ENCODE data around the gene DUSP2. TPM values are rescaled to one million over a fixed set of nuclear protein-coding genes. Genes with fewer than 3 reads are reported as not detected.

Gene DUSP2
- total and polyA plus RNA-seq, 9 of the 15 experiments (the other 6 are each of a cell fraction or from before 2014, with no cell fraction given), result 0.04 to 0.18 TPM; not detected in 7

DNA sequence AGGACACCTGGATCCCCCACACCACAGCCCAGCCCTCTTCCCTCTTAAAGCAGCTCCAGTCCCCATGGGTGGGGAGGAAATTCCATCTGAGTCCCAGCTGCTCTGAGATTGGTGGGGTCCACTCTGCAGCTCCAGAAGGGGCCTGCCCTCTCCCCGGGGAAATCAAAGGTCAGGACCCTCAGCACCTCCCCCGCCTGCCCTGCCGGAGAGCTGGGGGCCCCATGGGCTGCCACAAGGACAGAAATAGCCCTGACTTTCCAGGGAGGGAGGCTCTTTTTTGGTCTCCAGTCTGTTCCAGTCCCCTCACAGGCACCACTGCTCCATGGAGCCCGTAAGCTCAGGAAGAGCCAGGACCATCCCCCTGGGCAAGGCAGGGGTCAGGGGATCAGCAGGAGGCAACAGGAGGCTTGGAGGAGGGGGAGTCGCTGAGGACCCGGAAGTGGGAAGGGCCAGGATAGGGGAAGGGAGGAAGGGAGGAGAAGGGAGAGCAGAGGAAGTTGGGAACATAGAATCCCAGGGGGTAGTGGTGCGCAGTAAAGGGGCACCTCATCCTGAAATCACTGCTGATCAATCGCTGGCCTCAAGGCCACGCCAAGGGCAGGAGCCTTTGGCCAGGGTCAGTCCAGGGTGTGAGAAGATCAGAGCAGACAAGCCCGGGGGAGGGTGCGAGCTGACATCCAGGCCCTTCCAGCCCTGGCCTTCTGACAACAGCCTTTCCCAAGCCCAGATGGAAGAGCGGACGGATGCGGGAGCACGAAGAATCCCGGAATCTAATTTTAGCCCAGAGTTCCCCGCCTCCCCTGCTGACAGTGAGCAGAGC, 36.5 kb downstream of the DUSP2 start:
- Histone ChIP-seq H3K36me3 (ENCODE audit: control insufficient read depth, insufficient read depth, low read length) (no peaks in the 10 kb centered on the region), H3K27me3 (ENCODE audit: control insufficient read depth in 2 of 2, insufficient read depth in 2 of 2, low read length in 2 of 2) (peaks cover 0 to 51% of the 10 kb centered on the region in 2 experiments; a peak in 3 of 5 replicates), H3K9me3 (replicated peaks; ENCODE audit: control insufficient read depth, insufficient read depth, low read depth, low read length) (no peaks in the 10 kb centered on the region), H3K4me2 (ENCODE audit: insufficient read depth, low read length) (no peak overlapping the region), H3K9ac (ENCODE audit: insufficient read depth in 1 of 2, low read depth in 2 of 2, low read length in 2 of 2) (peak overlapping the region in 1 of 2 experiments; percentile 17; a peak in 1 of 4 replicates), H2AFZ (ENCODE audit: low read depth, low read length) (no peak overlapping the region), H3K4me1 (replicated peaks in 1 of 2; ENCODE audit: control insufficient read depth in 2 of 2, insufficient read depth in 2 of 2, low read length in 2 of 2) (peaks cover 0 to 3% of the 10 kb centered on the region in 2 experiments; a peak in 1 of 5 replicates), H3K4me3 (no peak overlapping the region), H4K20me1 (replicated peaks; ENCODE audit: control insufficient read depth, insufficient read depth, low read length) (no peaks in the 10 kb centered on the region), H3K79me2 (ENCODE audit: control insufficient read depth, insufficient read depth, low read length) (no peaks in the 10 kb centered on the region), H3K27ac (ENCODE audit: extremely low read depth, low read depth, low read length) (no peak overlapping the region), H3K9me1 (ENCODE audit: control insufficient read depth, insufficient read depth, low read length) (no peaks in the 10 kb centered on the region)
- intact Hi-C loops (cut with micrococcal nuclease), result no loop called here
- ChIA-PET POLR2A (interaction anchor here (0.6 to 2.3 kb wide), 2 partner anchors 8 to 33 kb away, joined by 3 to 6 read pairs; no protein-coding TSS in a partner anchor), CTCF (ENCODE audit: low intra/inter-chr PET ratio) (no interaction called here)
- in situ Hi-C loops (cut with MboI), result no loop called here
- BruUV-seq (replicated peaks), result no TSS peak
- DNase-seq (ENCODE audit: extremely low read depth in 1 of 4, low spot score in 3 of 4) (no peak), FAIRE-seq (no peak), ATAC-seq (no peak)
- no peak for TF ChIP-seq GATA2 (CRISPR knock-in tag; IDR thresholded peaks at IDR 0.05)
- TF ChIP-seq, protein P1, sequence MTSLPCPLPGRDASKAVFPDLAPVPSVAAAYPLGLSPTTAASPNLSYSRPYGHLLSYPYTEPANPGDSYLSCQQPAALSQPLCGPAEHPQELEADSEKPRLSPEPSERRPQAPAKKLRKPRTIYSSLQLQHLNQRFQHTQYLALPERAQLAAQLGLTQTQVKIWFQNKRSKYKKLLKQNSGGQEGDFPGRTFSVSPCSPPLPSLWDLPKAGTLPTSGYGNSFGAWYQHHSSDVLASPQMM (CRISPR knock-in tag; IDR thresholded peaks at IDR 0.05), result no peak
- WGBS (ENCODE audit: insufficient coverage, low coverage, missing lambda C conversion rate), result 6% methylated on average over 13 of the region's 17 CpGs

DNA sequence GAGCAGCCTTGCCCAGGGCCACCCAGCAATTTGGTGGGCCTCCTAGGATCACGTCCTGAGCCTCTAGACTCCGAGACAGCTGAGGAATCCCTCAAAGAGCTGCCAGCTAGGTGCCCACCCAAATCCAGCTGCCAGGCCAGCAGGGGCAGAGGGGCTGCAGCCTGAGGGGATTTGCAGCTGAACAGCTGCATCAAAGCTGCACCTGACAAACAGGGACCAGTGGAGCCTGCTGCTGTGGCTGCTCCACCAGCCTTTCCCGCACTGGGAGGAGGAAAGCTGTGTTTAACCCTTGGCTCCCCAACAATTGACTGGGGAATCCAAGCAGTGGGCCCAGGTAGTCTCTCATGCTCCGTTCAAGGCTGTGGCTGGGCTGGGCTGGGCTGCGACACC, 37.1 kb downstream of the DUSP2 start:
- Histone ChIP-seq H3K27ac (ENCODE audit: extremely low read depth, low read depth, low read length) (no peak overlapping the region), H2AFZ (ENCODE audit: low read depth, low read length) (no peak overlapping the region), H3K79me2 (ENCODE audit: control insufficient read depth, insufficient read depth, low read length) (no peaks in the 10 kb centered on the region), H3K9ac (ENCODE audit: insufficient read depth in 1 of 2, low read depth in 2 of 2, low read length in 2 of 2) (peak overlapping the region in 1 of 2 experiments; percentile 17; a peak in 1 of 4 replicates), H3K4me3 (no peak overlapping the region), H3K36me3 (ENCODE audit: control insufficient read depth, insufficient read depth, low read length) (no peaks in the 10 kb centered on the region), H3K27me3 (ENCODE audit: control insufficient read depth in 2 of 2, insufficient read depth in 2 of 2, low read length in 2 of 2) (peaks cover 0 to 50% of the 10 kb centered on the region in 2 experiments; a peak in 3 of 5 replicates), H3K9me3 (replicated peaks; ENCODE audit: control insufficient read depth, insufficient read depth, low read depth, low read length) (no peaks in the 10 kb centered on the region), H4K20me1 (replicated peaks; ENCODE audit: control insufficient read depth, insufficient read depth, low read length) (no peaks in the 10 kb centered on the region), H3K9me1 (ENCODE audit: control insufficient read depth, insufficient read depth, low read length) (no peaks in the 10 kb centered on the region), H3K4me1 (replicated peaks in 1 of 2; ENCODE audit: control insufficient read depth in 2 of 2, insufficient read depth in 2 of 2, low read length in 2 of 2) (peaks cover 0 to 3% of the 10 kb centered on the region in 2 experiments; a peak in 2 of 5 replicates), H3K4me2 (ENCODE audit: insufficient read depth, low read length) (no peak overlapping the region)
- CTCF ChIA-PET (ENCODE audit: low intra/inter-chr PET ratio), result no interaction called here
- ATAC-seq (no peak), DNase-seq (ENCODE audit: extremely low read depth in 1 of 4, low spot score in 3 of 4) (no peak), FAIRE-seq (no peak)
- POLR2A ChIA-PET, result interaction anchor here (0.6 to 2.3 kb wide), 3 partner anchors 8 to 32 kb away, joined by 3 to 6 read pairs (median 4); partner anchors contain the start of gene ADRA2B
- in situ Hi-C loops (cut with MboI), result no loop called here
- intact Hi-C loops (cut with micrococcal nuclease), result no loop called here
- no TSS peak for BruUV-seq (replicated peaks)
- 3% methylated on average over 5 of the region's 5 CpGs for WGBS (ENCODE audit: insufficient coverage, low coverage, missing lambda C conversion rate)
- TF ChIP-seq TFAM (CRISPR knock-in tag; conservative IDR thresholded peaks at IDR 0.05) (no peak), CCAR2 (IDR thresholded peaks at IDR 0.05; ENCODE audit: low read depth, low read length) (no peak), PURB (CRISPR knock-in tag; IDR thresholded peaks at IDR 0.05; ENCODE audit: low read depth) (no peak), ZNF551 (CRISPR knock-in tag; IDR thresholded peaks at IDR 0.05) (no peak), RAD51 (IDR thresholded peaks at IDR 0.05; ENCODE audit: borderline replicate concordance, low read depth) (no peak), FOSL1 (tag; conservative IDR thresholded peaks at IDR 0.05) (no peak), POLR2A (conservative IDR thresholded peaks at IDR 0.05) (no peak), TAL1 (IDR thresholded peaks at IDR 0.05) (no peak), KDM2B (CRISPR knock-in tag; IDR thresholded peaks at IDR 0.05) (no peak), NELFE (IDR thresholded peaks at IDR 0.05; ENCODE audit: insufficient read depth, insufficient read length) (no peak), HINFP (tag; conservative IDR thresholded peaks at IDR 0.05; ENCODE audit: low read depth) (no peak)

Measured in K562 (cell line).